K562 (cell line): ENCODE results near the gene PRDM1. TPM values are rescaled to one million over a fixed set of nuclear protein-coding genes. Genes with fewer than 3 reads are reported as not detected.

Experiments
- HOXB6 ChIP-seq: fragments of 250-450 bp; sonication (Bioruptor Pico); IDR thresholded peaks from 2 replicates; pipeline ENCODE4 v1.5.1; 2022; ENCODE audit warnings: mild to moderate bottlenecking, borderline replicate concordance
- NR3C1 ChIP-seq: sonication (generic); formaldehyde crosslinking; IDR thresholded peaks from 2 replicates; pipeline ENCODE4 v1.8.1; 2022; ENCODE audit warnings: missing genetic modification reagents
- SPI1 ChIP-seq: IDR thresholded peaks from 2 replicates; pipeline ENCODE4 v1.6.1; 2011; ENCODE audit warnings: low read depth, low read length, control low read depth, borderline replicate concordance
- ZNF224 ChIP-seq: sonication (generic); formaldehyde crosslinking; IDR thresholded peaks from 2 replicates; pipeline ENCODE4 v1.8.0; 2022; ENCODE audit warnings: mild to moderate bottlenecking, missing genetic modification reagents
- polyA plus RNA-seq, 8 experiments: library from polyadenylated mRNA; depleted of rRNA in 4 of 8; stranded (reverse) in 5 of 8; unstranded in 3 of 8; fragments of >200 nt; fragmentation: Nextera tagmentation in 2 of 8; fragmentation: Illumina TruSeq in 1 of 8; extraction: Ambion mirVana in 2 of 8; extraction: Trizol in 1 of 8; gene quantifications; 2 replicates each; pipeline versions ENCODE4 v1.2.1 to v1.2.3, GENCODE V29; 2011 to 2014; ENCODE audit warnings: inconsistent platforms in 1 of 8, missing spikeins in 1 of 8
- total RNA-seq, 7 experiments: library from RNA; depleted of rRNA in 6 of 7; stranded (reverse); fragments of >200 nt in 6 of 7; fragmentation: Illumina TruSeq in 2 of 7; extraction: Trizol in 2 of 7; gene quantifications; 2 replicates each; pipeline versions ENCODE4 v1.2.1 to v1.2.3, GENCODE V29; 2011 to 2021; ENCODE audit warnings: low replicate concordance in 1 of 7
- TF ChIP-seq, protein P1 (sequence below): sonication (generic); formaldehyde crosslinking; IDR thresholded peaks from 2 replicates; pipeline ENCODE4 v1.8.0; 2023; ENCODE audit warnings: missing genetic modification reagents, mild to moderate bottlenecking, borderline replicate concordance
- TF ChIP-seq, protein P2 (sequence below): fragments of 450-650 bp; IDR thresholded peaks from 2 replicates; pipeline ENCODE4 v1.7.0; 2016; ENCODE audit warnings: borderline replicate concordance
- TF ChIP-seq, protein P3 (sequence below): sonication (generic); formaldehyde crosslinking; IDR thresholded peaks from 2 replicates; pipeline ENCODE4 v1.8.1; 2023; ENCODE audit warnings: mild to moderate bottlenecking, missing genetic modification reagents

PRDM1 gene
- total and polyA plus RNA-seq, 9 of the 15 experiments (the other 6 are each of a cell fraction or from before 2014, with no cell fraction given), result 0.09 to 0.89 (median 0.27) TPM

DNA sequence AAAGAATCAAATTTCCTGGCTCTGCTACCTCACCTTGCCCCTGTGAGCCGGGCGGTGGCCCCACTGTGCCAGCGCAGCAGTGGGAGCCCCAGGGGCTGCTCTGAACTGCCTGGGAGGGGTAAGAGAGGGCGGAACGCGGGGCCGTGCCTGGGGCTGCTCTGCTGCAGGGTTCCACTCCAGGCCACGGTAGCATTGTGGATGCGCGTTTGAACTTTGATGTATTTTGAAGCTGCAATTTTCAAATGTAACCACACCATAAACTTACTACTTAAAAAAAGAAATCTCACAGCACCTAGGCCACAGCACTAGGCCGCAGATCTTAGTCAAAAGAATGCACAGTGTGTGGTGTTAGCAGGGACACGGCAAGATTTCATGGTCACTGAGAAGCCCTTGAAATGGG lies 57.5 kb downstream of the PRDM1 start (continued):
- TF ChIP-seq, protein P1, sequence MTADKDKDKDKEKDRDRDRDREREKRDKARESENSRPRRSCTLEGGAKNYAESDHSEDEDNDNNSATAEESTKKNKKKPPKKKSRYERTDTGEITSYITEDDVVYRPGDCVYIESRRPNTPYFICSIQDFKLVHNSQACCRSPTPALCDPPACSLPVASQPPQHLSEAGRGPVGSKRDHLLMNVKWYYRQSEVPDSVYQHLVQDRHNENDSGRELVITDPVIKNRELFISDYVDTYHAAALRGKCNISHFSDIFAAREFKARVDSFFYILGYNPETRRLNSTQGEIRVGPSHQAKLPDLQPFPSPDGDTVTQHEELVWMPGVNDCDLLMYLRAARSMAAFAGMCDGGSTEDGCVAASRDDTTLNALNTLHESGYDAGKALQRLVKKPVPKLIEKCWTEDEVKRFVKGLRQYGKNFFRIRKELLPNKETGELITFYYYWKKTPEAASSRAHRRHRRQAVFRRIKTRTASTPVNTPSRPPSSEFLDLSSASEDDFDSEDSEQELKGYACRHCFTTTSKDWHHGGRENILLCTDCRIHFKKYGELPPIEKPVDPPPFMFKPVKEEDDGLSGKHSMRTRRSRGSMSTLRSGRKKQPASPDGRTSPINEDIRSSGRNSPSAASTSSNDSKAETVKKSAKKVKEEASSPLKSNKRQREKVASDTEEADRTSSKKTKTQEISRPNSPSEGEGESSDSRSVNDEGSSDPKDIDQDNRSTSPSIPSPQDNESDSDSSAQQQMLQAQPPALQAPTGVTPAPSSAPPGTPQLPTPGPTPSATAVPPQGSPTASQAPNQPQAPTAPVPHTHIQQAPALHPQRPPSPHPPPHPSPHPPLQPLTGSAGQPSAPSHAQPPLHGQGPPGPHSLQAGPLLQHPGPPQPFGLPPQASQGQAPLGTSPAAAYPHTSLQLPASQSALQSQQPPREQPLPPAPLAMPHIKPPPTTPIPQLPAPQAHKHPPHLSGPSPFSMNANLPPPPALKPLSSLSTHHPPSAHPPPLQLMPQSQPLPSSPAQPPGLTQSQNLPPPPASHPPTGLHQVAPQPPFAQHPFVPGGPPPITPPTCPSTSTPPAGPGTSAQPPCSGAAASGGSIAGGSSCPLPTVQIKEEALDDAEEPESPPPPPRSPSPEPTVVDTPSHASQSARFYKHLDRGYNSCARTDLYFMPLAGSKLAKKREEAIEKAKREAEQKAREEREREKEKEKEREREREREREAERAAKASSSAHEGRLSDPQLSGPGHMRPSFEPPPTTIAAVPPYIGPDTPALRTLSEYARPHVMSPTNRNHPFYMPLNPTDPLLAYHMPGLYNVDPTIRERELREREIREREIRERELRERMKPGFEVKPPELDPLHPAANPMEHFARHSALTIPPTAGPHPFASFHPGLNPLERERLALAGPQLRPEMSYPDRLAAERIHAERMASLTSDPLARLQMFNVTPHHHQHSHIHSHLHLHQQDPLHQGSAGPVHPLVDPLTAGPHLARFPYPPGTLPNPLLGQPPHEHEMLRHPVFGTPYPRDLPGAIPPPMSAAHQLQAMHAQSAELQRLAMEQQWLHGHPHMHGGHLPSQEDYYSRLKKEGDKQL (CRISPR knock-in tag), result no peak
- TF ChIP-seq SPI1 (no peak), NR3C1 (no peak), ZNF224 (CRISPR knock-in tag) (no peak), HOXB6 (CRISPR knock-in tag) (no peak)
- TF ChIP-seq, protein P2, sequence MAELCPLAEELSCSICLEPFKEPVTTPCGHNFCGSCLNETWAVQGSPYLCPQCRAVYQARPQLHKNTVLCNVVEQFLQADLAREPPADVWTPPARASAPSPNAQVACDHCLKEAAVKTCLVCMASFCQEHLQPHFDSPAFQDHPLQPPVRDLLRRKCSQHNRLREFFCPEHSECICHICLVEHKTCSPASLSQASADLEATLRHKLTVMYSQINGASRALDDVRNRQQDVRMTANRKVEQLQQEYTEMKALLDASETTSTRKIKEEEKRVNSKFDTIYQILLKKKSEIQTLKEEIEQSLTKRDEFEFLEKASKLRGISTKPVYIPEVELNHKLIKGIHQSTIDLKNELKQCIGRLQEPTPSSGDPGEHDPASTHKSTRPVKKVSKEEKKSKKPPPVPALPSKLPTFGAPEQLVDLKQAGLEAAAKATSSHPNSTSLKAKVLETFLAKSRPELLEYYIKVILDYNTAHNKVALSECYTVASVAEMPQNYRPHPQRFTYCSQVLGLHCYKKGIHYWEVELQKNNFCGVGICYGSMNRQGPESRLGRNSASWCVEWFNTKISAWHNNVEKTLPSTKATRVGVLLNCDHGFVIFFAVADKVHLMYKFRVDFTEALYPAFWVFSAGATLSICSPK, result no peak
- TF ChIP-seq, protein P3, sequence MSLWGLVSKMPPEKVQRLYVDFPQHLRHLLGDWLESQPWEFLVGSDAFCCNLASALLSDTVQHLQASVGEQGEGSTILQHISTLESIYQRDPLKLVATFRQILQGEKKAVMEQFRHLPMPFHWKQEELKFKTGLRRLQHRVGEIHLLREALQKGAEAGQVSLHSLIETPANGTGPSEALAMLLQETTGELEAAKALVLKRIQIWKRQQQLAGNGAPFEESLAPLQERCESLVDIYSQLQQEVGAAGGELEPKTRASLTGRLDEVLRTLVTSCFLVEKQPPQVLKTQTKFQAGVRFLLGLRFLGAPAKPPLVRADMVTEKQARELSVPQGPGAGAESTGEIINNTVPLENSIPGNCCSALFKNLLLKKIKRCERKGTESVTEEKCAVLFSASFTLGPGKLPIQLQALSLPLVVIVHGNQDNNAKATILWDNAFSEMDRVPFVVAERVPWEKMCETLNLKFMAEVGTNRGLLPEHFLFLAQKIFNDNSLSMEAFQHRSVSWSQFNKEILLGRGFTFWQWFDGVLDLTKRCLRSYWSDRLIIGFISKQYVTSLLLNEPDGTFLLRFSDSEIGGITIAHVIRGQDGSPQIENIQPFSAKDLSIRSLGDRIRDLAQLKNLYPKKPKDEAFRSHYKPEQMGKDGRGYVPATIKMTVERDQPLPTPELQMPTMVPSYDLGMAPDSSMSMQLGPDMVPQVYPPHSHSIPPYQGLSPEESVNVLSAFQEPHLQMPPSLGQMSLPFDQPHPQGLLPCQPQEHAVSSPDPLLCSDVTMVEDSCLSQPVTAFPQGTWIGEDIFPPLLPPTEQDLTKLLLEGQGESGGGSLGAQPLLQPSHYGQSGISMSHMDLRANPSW (CRISPR knock-in tag), result no peak
